Tibial nerve (tissue), 4 donors: ENCODE results near the gene PTBP3. TPM values are rescaled to one million over a fixed set of nuclear protein-coding genes. Genes with fewer than 3 reads are reported as not detected.

ENCODE experiments used
- DNase-seq, 2 donors: peaks; one replicate each; pipeline ENCODE4 v3.0.0-alpha.2; 2019; ENCODE audit warnings: low spot score in 2 of 2
- H3K27ac ChIP-seq, 4 donors: fragments of 200-600 bp; sonication (generic) in 3 of 4; one replicate each; pipeline ENCODE4 v1.5.1; 2017 to 2019; ENCODE audit warnings: mild to moderate bottlenecking in 1 of 4
- H3K27me3 ChIP-seq, 2 donors: fragments of 200-600 bp; sonication (generic) in 1 of 2; one replicate each; pipeline versions ENCODE4 v1.5.1 to v1.6.0; 2017 to 2019
- H3K36me3 ChIP-seq, 3 donors: fragments of 200-600 bp; sonication (generic); one replicate each; pipeline ENCODE4 v1.5.1; 2018 to 2019
- H3K4me1 ChIP-seq, 4 donors: fragments of 200-600 bp; sonication (generic) in 3 of 4; one replicate each; pipeline ENCODE4 v1.5.1; 2017 to 2019
- H3K4me3 ChIP-seq, 4 donors: fragments of 200-600 bp; sonication (generic) in 3 of 4; one replicate each; pipeline ENCODE4 v1.5.1; 2017 to 2019; ENCODE audit warnings: mild to moderate bottlenecking in 1 of 4, moderate library complexity in 1 of 4
- H3K9me3 ChIP-seq, 4 donors: fragments of 200-600 bp; sonication (generic) in 3 of 4; one replicate each; pipeline ENCODE4 v1.5.1; 2017 to 2019
- EP300 ChIP-seq, 2 donors: sonication (generic); formaldehyde crosslinking; IDR thresholded peaks; one replicate each; pipeline ENCODE4 v1.6.1; 2017; ENCODE audit warnings: antibody characterized with exemption in 2 of 2, mild to moderate bottlenecking in 1 of 2
- POLR2A ChIP-seq, 2 donors: fragments of 450-650 bp; IDR thresholded peaks; one replicate each; pipeline ENCODE4 v1.6.1; 2017; ENCODE audit warnings: antibody characterized with exemption in 2 of 2, mild to moderate bottlenecking in 2 of 2, moderate library complexity in 2 of 2
- WGBS, 2 donors: methylation state at CpG; one replicate each; pipeline ENCODE4 v1.1.5; 2018; 5-methylcytosine and 5-hydroxymethylcytosine counted together
- total RNA-seq, 4 donors: library from RNA; depleted of rRNA; stranded (reverse); fragments of >200 nt; gene quantifications; one replicate each; pipeline ENCODE4 v1.1.0, GENCODE V29; 2016
- TF ChIP-seq, protein P1 (sequence below), 5 experiments: fragments of 200-600 bp in 3 of 5; fragments of 450-650 bp in 2 of 5; sonication (generic) in 3 of 5; IDR thresholded peaks; one replicate each; pipeline ENCODE4 v1.5.1; 2016 to 2019; ENCODE audit warnings: antibody characterized with exemption in 5 of 5, mild to moderate bottlenecking in 3 of 5, moderate library complexity in 2 of 5

PTBP3 gene
- total RNA-seq, 4 donors from 2014 or later = 25.9 to 46.5 (median 31.8) TPM

DNA sequence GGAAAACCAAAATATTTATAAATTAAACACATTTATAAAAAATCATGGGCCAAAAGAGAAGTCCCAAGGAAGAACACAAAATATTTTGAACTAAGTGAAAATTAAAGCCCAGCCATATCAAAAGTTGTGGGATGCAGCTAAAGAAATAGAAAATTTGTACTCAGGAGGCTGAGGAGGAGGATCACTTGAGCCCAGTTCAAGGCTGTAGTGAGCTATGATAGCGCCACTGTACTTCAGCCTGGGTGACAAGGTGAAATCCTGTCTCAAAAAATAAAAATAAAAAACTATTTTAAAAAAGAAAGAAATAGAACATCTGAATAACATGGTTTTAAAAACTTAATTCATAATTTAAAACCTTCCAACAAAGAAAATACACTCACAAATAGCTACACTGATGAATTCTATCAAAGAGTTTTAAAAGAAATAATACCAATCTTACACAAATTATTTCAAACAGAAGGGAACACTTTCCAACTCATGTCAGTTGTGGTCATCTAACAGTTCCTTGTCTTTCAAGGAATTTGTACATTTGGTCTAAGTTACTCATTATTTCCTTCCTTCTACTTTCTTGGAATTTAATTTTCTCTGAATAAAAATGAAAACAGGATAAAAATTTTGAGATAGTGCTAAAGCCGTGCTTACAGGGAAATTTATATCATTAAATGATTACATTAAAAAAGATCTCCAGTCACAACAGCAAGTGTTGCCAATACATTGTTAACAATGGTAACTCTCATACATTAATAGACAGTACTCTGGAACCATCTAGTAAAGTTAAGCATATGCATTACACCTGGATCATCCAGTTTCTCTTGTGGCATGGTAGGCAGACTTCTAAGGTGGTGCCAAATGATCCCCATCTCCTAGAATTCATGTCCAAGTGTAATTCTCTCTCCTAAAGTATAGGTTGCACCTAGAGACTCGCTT lies 17.8 kb downstream of the PTBP3 start:
- Histone ChIP-seq H3K4me3 (no peak overlapping the region), H3K4me1 (peaks cover 0 to 26% (median 2%) of the 10 kb centered on the region in 4 donors), H3K36me3 (no peaks in the 10 kb centered on the region), H3K9me3 (no peaks in the 10 kb centered on the region), H3K27ac (no peak overlapping the region), H3K27me3 (no peaks in the 10 kb centered on the region)
- 84 to 88% methylated on average over 3 of the region's 3 CpGs for WGBS, 2 donors
- TF ChIP-seq, protein P1, sequence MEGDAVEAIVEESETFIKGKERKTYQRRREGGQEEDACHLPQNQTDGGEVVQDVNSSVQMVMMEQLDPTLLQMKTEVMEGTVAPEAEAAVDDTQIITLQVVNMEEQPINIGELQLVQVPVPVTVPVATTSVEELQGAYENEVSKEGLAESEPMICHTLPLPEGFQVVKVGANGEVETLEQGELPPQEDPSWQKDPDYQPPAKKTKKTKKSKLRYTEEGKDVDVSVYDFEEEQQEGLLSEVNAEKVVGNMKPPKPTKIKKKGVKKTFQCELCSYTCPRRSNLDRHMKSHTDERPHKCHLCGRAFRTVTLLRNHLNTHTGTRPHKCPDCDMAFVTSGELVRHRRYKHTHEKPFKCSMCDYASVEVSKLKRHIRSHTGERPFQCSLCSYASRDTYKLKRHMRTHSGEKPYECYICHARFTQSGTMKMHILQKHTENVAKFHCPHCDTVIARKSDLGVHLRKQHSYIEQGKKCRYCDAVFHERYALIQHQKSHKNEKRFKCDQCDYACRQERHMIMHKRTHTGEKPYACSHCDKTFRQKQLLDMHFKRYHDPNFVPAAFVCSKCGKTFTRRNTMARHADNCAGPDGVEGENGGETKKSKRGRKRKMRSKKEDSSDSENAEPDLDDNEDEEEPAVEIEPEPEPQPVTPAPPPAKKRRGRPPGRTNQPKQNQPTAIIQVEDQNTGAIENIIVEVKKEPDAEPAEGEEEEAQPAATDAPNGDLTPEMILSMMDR (IDR thresholded peaks at IDR 0.05) = no peak
- TF ChIP-seq POLR2A (IDR thresholded peaks at IDR 0.05) (no peak), EP300 (IDR thresholded peaks at IDR 0.05) (no peak)
- no peak for DNase-seq

DNA sequence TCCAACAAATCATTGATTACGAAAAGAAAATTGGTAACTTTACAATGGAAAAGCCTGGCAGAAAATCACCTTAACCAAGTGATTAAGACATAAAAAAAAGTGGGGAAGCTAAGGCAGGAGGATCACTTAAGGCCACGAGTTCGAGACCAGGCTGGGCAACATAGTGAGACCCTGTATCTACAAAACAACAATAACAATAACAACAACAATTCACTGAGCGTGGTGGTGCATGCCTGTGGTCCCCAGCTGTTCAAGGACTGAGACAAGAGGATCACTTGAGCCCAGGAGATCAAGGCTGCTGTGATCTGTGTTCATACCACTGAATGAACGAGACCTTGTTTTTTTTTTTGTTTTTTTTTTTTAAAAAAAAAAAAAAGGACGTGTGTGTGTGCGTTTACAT lies 21.3 kb downstream of the PTBP3 start:
- no peaks in the 10 kb centered on the region for H3K27me3 ChIP-seq
- H3K4me3 ChIP-seq = no peak overlapping the region
- WGBS, 2 donors = 82 to 85% methylated on average over 7 of the region's 7 CpGs
- DNase-seq = no peak
- peaks cover 0 to 35% (median 2%) of the 10 kb centered on the region in 4 donors for H3K4me1 ChIP-seq
- H3K9me3 ChIP-seq = no peaks in the 10 kb centered on the region
- H3K36me3 ChIP-seq = no peaks in the 10 kb centered on the region
- TF ChIP-seq EP300 (IDR thresholded peaks at IDR 0.05) (no peak), POLR2A (IDR thresholded peaks at IDR 0.05) (no peak)
- TF ChIP-seq, protein P1 (IDR thresholded peaks at IDR 0.05) = no peak
- no peak overlapping the region for H3K27ac ChIP-seq

DNA sequence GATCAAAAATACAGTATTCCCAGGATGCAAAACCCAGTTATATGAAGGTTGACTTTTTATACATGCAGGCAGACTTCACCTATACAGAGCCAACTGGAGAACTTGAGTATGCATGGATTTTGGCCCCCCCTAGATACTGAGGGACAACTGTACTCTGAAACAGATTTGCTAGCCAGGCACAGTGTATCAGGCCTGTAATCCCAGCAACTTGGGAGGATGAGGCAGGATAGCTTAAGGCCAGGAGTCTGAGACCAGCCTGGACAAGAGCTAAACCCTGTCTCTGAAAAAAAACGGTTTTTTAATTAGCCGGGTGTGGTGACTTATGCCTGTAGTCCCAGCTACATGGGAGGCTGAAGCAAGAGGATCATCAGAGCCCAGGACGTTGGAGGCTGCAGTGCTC lies 21.9 kb downstream of the PTBP3 start:
- no peaks in the 10 kb centered on the region for H3K36me3 ChIP-seq
- H3K27me3 ChIP-seq = no peaks in the 10 kb centered on the region
- 81 to 82% methylated on average over 3 of the region's 3 CpGs for WGBS, 2 donors

DNA sequence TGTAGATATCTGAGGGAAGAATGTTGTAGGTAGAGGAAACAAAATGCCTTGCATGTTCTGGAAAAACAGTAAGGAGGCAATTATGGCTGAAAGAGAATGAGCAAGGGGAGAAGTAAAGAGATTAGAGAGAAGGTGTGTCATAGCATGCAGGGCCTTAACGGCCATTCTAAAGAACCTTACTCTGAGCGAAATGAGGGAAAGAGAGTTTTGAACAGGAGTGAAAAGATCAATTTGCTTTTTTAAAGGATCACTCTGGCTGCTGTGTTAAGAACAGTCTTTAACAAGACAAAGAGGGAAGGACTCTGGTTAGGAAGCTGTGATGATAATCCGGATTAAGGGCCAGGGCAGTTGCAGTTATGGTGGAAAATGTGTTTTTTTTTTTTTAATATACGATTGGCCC lies 22.6 kb downstream of the PTBP3 start:
- Histone ChIP-seq H3K9me3 (no peaks in the 10 kb centered on the region), H3K27ac (no peak overlapping the region), H3K4me1 (peaks cover 0 to 33% (median 2%) of the 10 kb centered on the region in 4 donors), H3K27me3 (no peaks in the 10 kb centered on the region), H3K4me3 (no peak overlapping the region), H3K36me3 (no peaks in the 10 kb centered on the region)
- no peak for DNase-seq
- 80 to 81% methylated on average over 4 of the region's 4 CpGs for WGBS, 2 donors
- TF ChIP-seq POLR2A (IDR thresholded peaks at IDR 0.05) = no peak
- no peak for TF ChIP-seq EP300 (IDR thresholded peaks at IDR 0.05)
- TF ChIP-seq, protein P1 (IDR thresholded peaks at IDR 0.05) = no peak

More for the DNA sequence above, 21.9 kb downstream of the PTBP3 start:
- no peak for TF ChIP-seq EP300 (IDR thresholded peaks at IDR 0.05)
- H3K4me3 ChIP-seq = no peak overlapping the region
- DNase-seq = no peak
- no peaks in the 10 kb centered on the region for H3K9me3 ChIP-seq
- no peak overlapping the region for H3K27ac ChIP-seq
- H3K4me1 ChIP-seq = peaks cover 0 to 35% (median 2%) of the 10 kb centered on the region in 4 donors

DNA sequence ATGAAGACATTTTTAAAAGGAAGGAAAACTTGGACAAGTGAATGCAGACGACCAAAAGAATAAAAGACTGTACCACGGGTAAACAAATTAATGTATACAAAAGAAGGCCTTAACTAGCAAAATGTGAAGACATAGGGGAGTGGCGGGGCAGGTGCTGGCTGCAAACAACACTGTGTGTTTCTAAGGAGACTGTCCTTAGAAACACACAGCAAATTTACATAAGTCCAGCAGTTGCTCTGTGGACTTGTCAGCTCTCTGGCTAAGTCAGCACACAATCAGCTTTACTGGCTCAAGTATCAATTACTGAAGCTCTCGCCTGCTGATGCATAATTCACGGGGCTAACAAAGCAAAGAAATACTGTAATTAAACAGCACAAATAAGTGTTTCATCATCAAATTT lies 24.8 kb downstream of the PTBP3 start:
- TF ChIP-seq POLR2A (IDR thresholded peaks at IDR 0.05) = no peak
- TF ChIP-seq, protein P1 (IDR thresholded peaks at IDR 0.05) = no peak
- no peak for TF ChIP-seq EP300 (IDR thresholded peaks at IDR 0.05)
- H3K36me3 ChIP-seq = no peaks in the 10 kb centered on the region
- no peaks in the 10 kb centered on the region for H3K27me3 ChIP-seq
- no peak overlapping the region for H3K4me3 ChIP-seq
- WGBS, 2 donors = 76 to 81% methylated on average over 5 of the region's 5 CpGs
- H3K27ac ChIP-seq = no peak overlapping the region
- no peak for DNase-seq
- peaks cover 0 to 25% (median 0%) of the 10 kb centered on the region in 4 donors for H3K4me1 ChIP-seq
- H3K9me3 ChIP-seq = no peaks in the 10 kb centered on the region
